KMS-11 (cell line): ENCODE measurements around the gene BMPR2.
"Not testable (repeated sequence)": the region's sequence is repeated elsewhere in the genome, so short reads cannot be mapped to it uniquely, and the experiment has no call there.

ENCODE experiments used
- H2AFZ ChIP-seq: fragments of 200-600 bp; sonication (generic); 2 replicates; pipeline ENCODE4 v1.6.1; 2016; ENCODE audit warnings: antibody characterized with exemption, mixed run types, low read depth
- H3K27ac ChIP-seq: fragments of 200-600 bp; sonication (generic); 2 replicates; pipeline ENCODE4 v1.6.1; 2016; ENCODE audit warnings: mild to moderate bottlenecking, mixed run types
- H3K27me3 ChIP-seq: fragments of 200-600 bp; sonication (generic); 2 replicates; pipeline ENCODE4 v1.6.1; 2017; ENCODE audit warnings: mild to moderate bottlenecking, low read depth, mixed run types, moderate library complexity; ENCODE audit not compliant: insufficient read depth
- H3K36me3 ChIP-seq: fragments of 200-600 bp; sonication (generic); 2 replicates; pipeline ENCODE4 v1.6.1; 2017; ENCODE audit warnings: mild to moderate bottlenecking, mixed run types; ENCODE audit not compliant: insufficient read depth
- H3K4me1 ChIP-seq: fragments of 200-600 bp; sonication (generic); 2 replicates; pipeline ENCODE4 v1.6.1; 2016; ENCODE audit warnings: mild to moderate bottlenecking, low read depth, mixed run types; ENCODE audit not compliant: poor library complexity, severe bottlenecking
- H3K4me2 ChIP-seq: fragments of 200-600 bp; sonication (generic); 2 replicates; pipeline ENCODE4 v1.7.0; 2016; ENCODE audit warnings: mild to moderate bottlenecking, mixed run types
- H3K4me3 ChIP-seq: fragments of 200-600 bp; sonication (generic); IDR thresholded peaks from 2 replicates; pipeline ENCODE4 v1.6.1; 2017; ENCODE audit warnings: low read depth, low read length, mixed read lengths; ENCODE audit not compliant: insufficient read depth
- H3K79me2 ChIP-seq: fragments of 200-600 bp; sonication (generic); 2 replicates; pipeline ENCODE4 v1.6.1; 2016; ENCODE audit warnings: low read depth, mixed run types; ENCODE audit not compliant: insufficient read depth
- H3K9ac ChIP-seq: fragments of 200-600 bp; sonication (generic); 2 replicates; pipeline ENCODE4 v1.6.1; 2016; ENCODE audit warnings: mild to moderate bottlenecking, mixed run types
- H4K20me1 ChIP-seq: fragments of 200-600 bp; sonication (generic); 2 replicates; pipeline ENCODE4 v1.6.1; 2016; ENCODE audit warnings: mild to moderate bottlenecking, mixed run types; ENCODE audit not compliant: insufficient read depth
- TF ChIP-seq, protein P1 (sequence below): fragments of 200-600 bp; sonication (generic); conservative IDR thresholded peaks from 2 replicates; pipeline ENCODE4 v1.6.1; 2017; ENCODE audit warnings: low read depth, mild to moderate bottlenecking, antibody characterized with exemption, low read length, moderate library complexity, mixed read lengths

BMPR2 gene

GRCh38 chr2:202377207-202377761 is 1.2 kb downstream of the BMPR2 start:
- peak overlapping the region; percentile 92 for H2AFZ ChIP-seq
- peak overlapping the region; percentile 73 for H3K4me3 ChIP-seq
- TF ChIP-seq, protein P1, sequence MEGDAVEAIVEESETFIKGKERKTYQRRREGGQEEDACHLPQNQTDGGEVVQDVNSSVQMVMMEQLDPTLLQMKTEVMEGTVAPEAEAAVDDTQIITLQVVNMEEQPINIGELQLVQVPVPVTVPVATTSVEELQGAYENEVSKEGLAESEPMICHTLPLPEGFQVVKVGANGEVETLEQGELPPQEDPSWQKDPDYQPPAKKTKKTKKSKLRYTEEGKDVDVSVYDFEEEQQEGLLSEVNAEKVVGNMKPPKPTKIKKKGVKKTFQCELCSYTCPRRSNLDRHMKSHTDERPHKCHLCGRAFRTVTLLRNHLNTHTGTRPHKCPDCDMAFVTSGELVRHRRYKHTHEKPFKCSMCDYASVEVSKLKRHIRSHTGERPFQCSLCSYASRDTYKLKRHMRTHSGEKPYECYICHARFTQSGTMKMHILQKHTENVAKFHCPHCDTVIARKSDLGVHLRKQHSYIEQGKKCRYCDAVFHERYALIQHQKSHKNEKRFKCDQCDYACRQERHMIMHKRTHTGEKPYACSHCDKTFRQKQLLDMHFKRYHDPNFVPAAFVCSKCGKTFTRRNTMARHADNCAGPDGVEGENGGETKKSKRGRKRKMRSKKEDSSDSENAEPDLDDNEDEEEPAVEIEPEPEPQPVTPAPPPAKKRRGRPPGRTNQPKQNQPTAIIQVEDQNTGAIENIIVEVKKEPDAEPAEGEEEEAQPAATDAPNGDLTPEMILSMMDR, result no peak
- H3K4me1 ChIP-seq, result peaks cover 35% of the 10 kb centered on the region
- peak overlapping the region; percentile 64; the same call in 1 of the 2 replicates for H3K9ac ChIP-seq
- no peaks in the 10 kb centered on the region for H3K36me3 ChIP-seq
- no peak overlapping the region for H3K27ac ChIP-seq
- H3K79me2 ChIP-seq, result no peaks in the 10 kb centered on the region
- H3K4me2 ChIP-seq, result peak overlapping the region; percentile 98
- no peaks in the 10 kb centered on the region for H3K27me3 ChIP-seq
- H4K20me1 ChIP-seq, result no peaks in the 10 kb centered on the region

DNA sequence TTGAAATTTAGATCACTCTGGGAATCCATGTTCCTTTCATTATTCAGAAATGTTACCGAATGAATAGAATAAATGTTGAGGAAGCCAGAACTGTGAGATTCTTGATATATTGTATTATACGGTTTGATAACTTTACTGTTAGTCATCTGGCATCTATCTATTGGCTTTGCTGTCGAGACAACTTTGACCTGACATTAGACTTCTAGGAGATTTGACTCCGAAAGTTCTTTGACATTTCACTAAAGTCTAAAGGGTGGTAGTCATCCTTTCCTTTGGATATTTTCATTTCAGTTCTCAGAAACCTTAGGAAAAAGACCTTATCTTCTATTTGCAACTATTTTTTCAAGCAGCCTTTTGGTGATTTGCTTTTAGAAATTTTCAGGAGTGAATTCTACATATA is 1.9 kb downstream of the BMPR2 start:
- H3K36me3 ChIP-seq, result no peaks in the 10 kb centered on the region
- no peaks in the 10 kb centered on the region for H3K27me3 ChIP-seq
- H3K4me1 ChIP-seq, result peaks cover 35% of the 10 kb centered on the region
- H3K27ac ChIP-seq, result no peak overlapping the region
- no peak overlapping the region for H3K4me3 ChIP-seq
- H3K79me2 ChIP-seq, result no peaks in the 10 kb centered on the region
- H3K4me2 ChIP-seq, result peak overlapping the region; percentile 98
- TF ChIP-seq, protein P1, result no peak
- peak overlapping the region; percentile 64; the same call in 1 of the 2 replicates for H3K9ac ChIP-seq
- H4K20me1 ChIP-seq, result no peaks in the 10 kb centered on the region
- peak overlapping the region; percentile 92; the same call in 1 of the 2 replicates for H2AFZ ChIP-seq

DNA sequence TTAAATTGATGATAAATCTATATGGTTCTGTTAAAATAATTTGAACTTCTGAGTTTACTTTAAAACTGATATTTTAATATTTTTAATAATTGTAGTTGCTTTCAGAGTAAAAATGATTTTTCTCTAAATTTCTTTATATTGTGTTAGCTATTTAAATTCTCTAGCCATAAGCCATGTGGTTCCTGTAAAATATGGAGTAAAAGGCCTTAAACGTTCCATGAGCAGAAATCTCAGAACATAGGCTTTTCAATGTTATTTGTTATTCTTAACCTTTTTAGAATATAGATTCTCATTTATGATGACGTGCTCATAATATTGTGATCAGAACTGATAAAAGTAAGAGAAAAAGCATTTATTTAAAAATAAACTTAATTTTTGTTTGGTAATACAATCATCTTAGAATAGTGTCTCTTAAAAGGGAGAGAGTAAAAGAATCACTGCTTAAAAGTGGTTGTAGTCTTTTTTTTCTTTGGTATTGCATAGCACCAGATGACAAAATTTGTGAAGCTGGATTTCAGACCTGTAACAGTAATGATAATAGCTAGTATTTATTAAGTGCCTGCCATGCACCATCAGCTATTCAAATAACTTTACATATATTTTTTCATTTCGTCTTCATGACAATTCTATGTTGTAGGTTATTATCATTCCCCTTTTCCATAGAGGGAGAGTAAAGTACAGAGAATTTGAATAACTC is 2.7 kb downstream of the BMPR2 start:
- Histone ChIP-seq H3K4me3 (no peak overlapping the region), H3K9ac (no peak overlapping the region), H3K27me3 (no peaks in the 10 kb centered on the region), H3K36me3 (no peaks in the 10 kb centered on the region), H3K27ac (no peak overlapping the region), H3K4me1 (peaks cover 35% of the 10 kb centered on the region), H2AFZ (no peak overlapping the region), H3K79me2 (no peaks in the 10 kb centered on the region), H3K4me2 (peak overlapping the region; percentile 98), H4K20me1 (no peaks in the 10 kb centered on the region)
- TF ChIP-seq, protein P1, result no peak

DNA sequence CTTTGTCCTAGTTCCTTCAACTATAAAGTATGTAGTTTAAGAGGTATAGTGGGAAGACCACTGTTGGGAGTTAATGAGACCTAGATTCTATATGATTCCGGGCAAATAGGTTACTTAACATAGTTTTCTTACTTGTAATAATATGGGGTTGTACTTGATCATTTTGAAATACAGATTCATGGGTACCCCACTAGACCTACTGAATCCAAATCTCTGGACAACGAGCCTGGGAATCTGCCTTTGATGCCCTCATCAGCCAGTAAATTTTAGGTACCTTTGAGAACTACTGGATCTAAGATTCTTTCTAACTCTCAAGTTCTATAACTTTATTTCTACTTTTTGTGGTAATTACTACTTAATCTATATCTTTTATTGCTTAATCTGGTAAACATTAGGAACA is 6.6 kb downstream of the BMPR2 start:
- no peaks in the 10 kb centered on the region for H3K36me3 ChIP-seq
- TF ChIP-seq, protein P1, result no peak
- no peak overlapping the region for H3K9ac ChIP-seq
- H3K79me2 ChIP-seq, result no peaks in the 10 kb centered on the region
- H3K27me3 ChIP-seq, result no peaks in the 10 kb centered on the region
- H3K4me3 ChIP-seq, result no peak overlapping the region
- H4K20me1 ChIP-seq, result no peaks in the 10 kb centered on the region
- H2AFZ ChIP-seq, result no peak overlapping the region
- H3K4me1 ChIP-seq, result peaks cover 42% of the 10 kb centered on the region
- H3K4me2 ChIP-seq, result no peak overlapping the region
- H3K27ac ChIP-seq, result no peak overlapping the region

DNA sequence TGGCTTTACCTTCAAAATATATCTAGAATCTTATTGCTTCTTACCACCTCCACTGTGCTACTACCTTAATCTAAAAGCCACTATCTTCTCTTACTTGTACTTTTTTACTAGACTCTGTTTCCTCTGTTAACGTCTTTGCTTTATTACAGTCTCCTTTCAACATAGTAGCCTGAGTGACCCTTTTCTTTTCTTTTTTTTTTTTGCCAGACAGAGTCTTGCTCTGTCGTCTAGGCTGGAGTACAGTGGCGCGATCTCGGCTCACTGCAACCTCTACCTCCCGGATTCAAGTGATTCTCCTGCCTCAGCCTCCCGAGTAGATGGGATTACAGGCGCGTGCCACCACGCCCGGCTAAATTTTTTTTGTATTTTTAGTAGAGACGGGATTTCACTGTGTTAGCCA is 10.4 kb downstream of the BMPR2 start:
- not testable (repeated sequence) for H3K9ac ChIP-seq, H3K27ac ChIP-seq, H2AFZ ChIP-seq, H3K4me2 ChIP-seq, H3K27me3 ChIP-seq, H4K20me1 ChIP-seq, H3K4me3 ChIP-seq, H3K36me3 ChIP-seq, H3K79me2 ChIP-seq
- H3K4me1 ChIP-seq, result peaks cover 14% of the 10 kb centered on the region
